Ascending aorta (tissue), 2 donors: ENCODE results near the gene GRM8. TPM values are rescaled to one million over a fixed set of nuclear protein-coding genes. Genes with fewer than 3 reads are reported as not detected.

ENCODE experiments used
- DNase-seq, 2 donors: peaks; one replicate each; pipeline ENCODE4 v3.0.0-alpha.2; 2019; ENCODE audit warnings: low spot score in 2 of 2
- H3K27ac ChIP-seq, 2 donors: fragments of 200-600 bp; sonication (generic); one replicate each; pipeline ENCODE4 v1.5.1; 2016 to 2017; ENCODE audit warnings: mild to moderate bottlenecking in 1 of 2
- H3K27me3 ChIP-seq: fragments of 200-600 bp; sonication (generic); one replicate; pipeline ENCODE4 v1.5.1; 2017
- H3K36me3 ChIP-seq, 2 donors: fragments of 200-600 bp; sonication (generic); one replicate each; pipeline ENCODE4 v1.5.1; 2016
- H3K4me1 ChIP-seq, 2 donors: fragments of 200-600 bp; sonication (generic); one replicate each; pipeline ENCODE4 v1.5.1; 2016 to 2017; ENCODE audit warnings: mild to moderate bottlenecking in 1 of 2
- H3K4me3 ChIP-seq, 2 donors: fragments of 200-600 bp; sonication (generic); one replicate each; pipeline ENCODE4 v1.5.1; 2016 to 2017; ENCODE audit warnings: mild to moderate bottlenecking in 1 of 2
- H3K9me3 ChIP-seq, 2 donors: fragments of 200-600 bp; sonication (generic); one replicate each; pipeline ENCODE4 v1.5.1; 2016
- intact Hi-C: fragments of 100-400 bp; cut with DNase I; formaldehyde crosslinking; loops from one replicate; pipeline ENCODE4 v1.15.1; 2023
- total RNA-seq: library from RNA; depleted of rRNA; stranded (reverse); fragments of >200 nt; gene quantifications from one replicate; pipeline ENCODE4 v1.1.0, GENCODE V29; 2016
- TF ChIP-seq, protein P1 (sequence below), 3 experiments: fragments of 200-600 bp in 2 of 3; fragments of 450-650 bp in 1 of 3; sonication (generic) in 2 of 3; IDR thresholded peaks; one replicate each; pipeline ENCODE4 v1.5.1; 2016 to 2019; ENCODE audit warnings: antibody characterized with exemption in 3 of 3, mild to moderate bottlenecking in 1 of 3, moderate library complexity in 1 of 3

Gene GRM8
- total RNA-seq, 1 donor from 2014 or later, result not detected

DNA sequence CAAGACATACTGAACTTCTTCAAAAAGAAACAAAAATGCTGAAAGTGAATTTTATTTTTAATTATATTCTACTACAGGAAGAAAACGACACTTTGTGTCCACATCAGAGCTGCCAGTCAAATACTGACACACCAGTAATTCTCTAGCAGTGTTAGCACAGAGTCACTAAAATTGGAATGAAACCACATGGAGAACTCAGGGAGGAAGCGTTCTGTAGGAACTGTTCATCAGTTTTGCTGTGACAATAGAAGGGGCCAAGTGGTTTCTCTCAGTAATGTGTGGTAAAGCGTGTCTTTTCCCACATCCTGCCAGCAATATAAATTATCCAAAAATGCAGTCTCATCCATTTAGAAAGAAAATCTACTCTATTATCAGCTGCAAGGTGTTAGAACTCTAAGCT, 683.3 kb downstream of the GRM8 start:
- no peak for DNase-seq
- Histone ChIP-seq H3K27ac (no peak overlapping the region), H3K27me3 (no peaks in the 10 kb centered on the region), H3K4me3 (no peak overlapping the region), H3K9me3 (no peaks in the 10 kb centered on the region), H3K36me3 (no peaks in the 10 kb centered on the region), H3K4me1 (no peaks in the 10 kb centered on the region)
- TF ChIP-seq, protein P1, sequence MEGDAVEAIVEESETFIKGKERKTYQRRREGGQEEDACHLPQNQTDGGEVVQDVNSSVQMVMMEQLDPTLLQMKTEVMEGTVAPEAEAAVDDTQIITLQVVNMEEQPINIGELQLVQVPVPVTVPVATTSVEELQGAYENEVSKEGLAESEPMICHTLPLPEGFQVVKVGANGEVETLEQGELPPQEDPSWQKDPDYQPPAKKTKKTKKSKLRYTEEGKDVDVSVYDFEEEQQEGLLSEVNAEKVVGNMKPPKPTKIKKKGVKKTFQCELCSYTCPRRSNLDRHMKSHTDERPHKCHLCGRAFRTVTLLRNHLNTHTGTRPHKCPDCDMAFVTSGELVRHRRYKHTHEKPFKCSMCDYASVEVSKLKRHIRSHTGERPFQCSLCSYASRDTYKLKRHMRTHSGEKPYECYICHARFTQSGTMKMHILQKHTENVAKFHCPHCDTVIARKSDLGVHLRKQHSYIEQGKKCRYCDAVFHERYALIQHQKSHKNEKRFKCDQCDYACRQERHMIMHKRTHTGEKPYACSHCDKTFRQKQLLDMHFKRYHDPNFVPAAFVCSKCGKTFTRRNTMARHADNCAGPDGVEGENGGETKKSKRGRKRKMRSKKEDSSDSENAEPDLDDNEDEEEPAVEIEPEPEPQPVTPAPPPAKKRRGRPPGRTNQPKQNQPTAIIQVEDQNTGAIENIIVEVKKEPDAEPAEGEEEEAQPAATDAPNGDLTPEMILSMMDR (IDR thresholded peaks at IDR 0.05), result no peak
- intact Hi-C loops, result no loop called here

DNA sequence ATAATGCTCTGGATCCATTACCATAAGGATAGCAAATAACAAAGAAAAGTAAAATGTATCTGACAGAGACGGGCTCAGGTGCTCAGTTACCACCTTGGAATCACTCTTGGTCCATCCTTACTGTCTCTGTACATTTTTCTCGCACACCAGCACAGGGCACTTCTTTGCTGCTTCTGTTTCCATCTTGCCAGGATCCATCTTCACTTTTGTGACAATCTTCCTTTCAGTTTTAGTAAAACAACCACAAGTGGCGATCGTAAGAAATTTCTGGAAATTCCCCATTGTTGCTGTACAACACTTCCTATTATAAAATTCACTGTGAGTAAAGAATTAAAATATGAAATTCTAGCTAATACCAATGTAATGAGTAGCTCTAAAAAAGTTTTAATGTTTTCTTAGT, 695.5 kb downstream of the GRM8 start:
- no peak overlapping the region for H3K4me3 ChIP-seq
- intact Hi-C loops, result no loop called here
- H3K27ac ChIP-seq, result no peak overlapping the region
- no peaks in the 10 kb centered on the region for H3K27me3 ChIP-seq
- no peaks in the 10 kb centered on the region for H3K4me1 ChIP-seq
- no peaks in the 10 kb centered on the region for H3K9me3 ChIP-seq
- TF ChIP-seq, protein P1 (IDR thresholded peaks at IDR 0.05), result no peak
- no peak for DNase-seq
- no peaks in the 10 kb centered on the region for H3K36me3 ChIP-seq

DNA sequence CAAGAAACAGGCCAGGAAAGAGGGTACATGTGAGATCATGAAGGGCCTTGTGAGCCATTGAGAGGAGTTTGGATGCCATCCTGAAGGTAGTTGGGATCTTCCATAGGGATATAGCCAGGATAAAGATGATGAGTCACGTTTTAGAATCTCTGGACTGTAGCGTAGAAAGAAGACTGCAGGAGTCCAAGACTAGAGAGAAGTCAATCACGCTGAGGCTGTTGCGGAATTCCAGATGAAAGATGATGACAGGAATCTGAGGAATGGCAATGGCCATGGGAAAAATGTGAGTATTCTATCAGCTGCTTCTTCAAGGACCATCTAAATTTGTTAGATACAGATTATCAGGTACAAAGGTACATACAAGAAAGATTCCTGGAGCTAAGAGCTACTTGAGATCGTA, 711.3 kb downstream of the GRM8 start:
- DNase-seq, result no peak
- H3K9me3 ChIP-seq, result no peaks in the 10 kb centered on the region
- no peak overlapping the region for H3K27ac ChIP-seq
- H3K27me3 ChIP-seq, result no peaks in the 10 kb centered on the region
- no peaks in the 10 kb centered on the region for H3K4me1 ChIP-seq
- TF ChIP-seq, protein P1 (IDR thresholded peaks at IDR 0.05), result no peak
- H3K36me3 ChIP-seq, result no peaks in the 10 kb centered on the region
- no peak overlapping the region for H3K4me3 ChIP-seq
- intact Hi-C loops, result no loop called here

DNA sequence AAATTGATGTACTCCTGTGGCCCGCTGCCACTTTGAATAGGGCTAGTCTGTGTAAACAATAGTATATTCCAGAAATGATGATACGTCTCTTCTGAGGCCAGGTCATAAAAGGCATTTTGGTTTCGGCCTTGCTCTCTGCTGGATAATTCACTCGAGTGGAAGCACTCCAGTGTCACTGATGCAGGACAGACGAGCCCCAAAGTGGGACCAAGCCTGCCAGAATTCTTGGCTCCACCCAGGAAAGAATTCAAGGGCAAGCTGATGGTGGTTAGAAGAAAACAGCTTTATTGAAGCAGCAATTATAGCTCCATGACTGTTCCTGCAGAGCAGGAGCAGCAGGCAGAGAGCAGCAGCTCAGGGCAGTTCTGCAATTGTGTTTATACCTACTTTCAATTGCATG, 717.6 kb downstream of the GRM8 start:
- no peak overlapping the region for H3K27ac ChIP-seq
- no peaks in the 10 kb centered on the region for H3K9me3 ChIP-seq

GRCh38 chr7:126533715-126534114, 719.0 kb downstream of the GRM8 start:
- no peak overlapping the region for H3K4me3 ChIP-seq
- H3K9me3 ChIP-seq, result no peaks in the 10 kb centered on the region
- H3K36me3 ChIP-seq, result no peaks in the 10 kb centered on the region
- no peak overlapping the region for H3K27ac ChIP-seq
- DNase-seq, result no peak
- intact Hi-C loops, result no loop called here
- H3K4me1 ChIP-seq, result no peaks in the 10 kb centered on the region
- H3K27me3 ChIP-seq, result no peaks in the 10 kb centered on the region
- TF ChIP-seq, protein P1 (IDR thresholded peaks at IDR 0.05), result no peak

More for the DNA sequence above, 717.6 kb downstream of the GRM8 start:
- DNase-seq, result no peak
- Histone ChIP-seq H3K4me1 (no peaks in the 10 kb centered on the region), H3K27me3 (no peaks in the 10 kb centered on the region), H3K4me3 (no peak overlapping the region), H3K36me3 (no peaks in the 10 kb centered on the region)
- intact Hi-C loops, result no loop called here
- TF ChIP-seq, protein P1 (IDR thresholded peaks at IDR 0.05), result no peak

- TF ChIP-seq, protein P1 (IDR thresholded peaks at IDR 0.05), result no peak
- no peak overlapping the region for H3K27ac ChIP-seq
- H3K9me3 ChIP-seq, result no peaks in the 10 kb centered on the region
- no peaks in the 10 kb centered on the region for H3K36me3 ChIP-seq
- no peaks in the 10 kb centered on the region for H3K4me1 ChIP-seq
- DNase-seq, result no peak
- H3K27me3 ChIP-seq, result no peaks in the 10 kb centered on the region
- intact Hi-C loops, result no loop called here
- H3K4me3 ChIP-seq, result no peak overlapping the region
Measured at GRCh38 chr7:126529833-126530232, 722.9 kb downstream of the GRM8 start.
